ENCODE results near the gene RPL5. TPM values are rescaled to one million over a fixed set of nuclear protein-coding genes. Genes with fewer than 3 reads are reported as not detected.

Gene RPL5
- total and polyA plus RNA-seq, 9 of the 15 experiments (the other 6 are each of a cell fraction or from before 2014, with no cell fraction given) = 1,467 to 4,252 (median 2,454) TPM

GRCh38 chr1:92842082-92843045, 10.5 kb downstream of the RPL5 start:
- Histone ChIP-seq H3K27ac (ENCODE audit: extremely low read depth, low read depth, low read length) (no peak overlapping the region; the same call in 2 of the 3 replicates), H4K20me1 (replicated peaks; ENCODE audit: control insufficient read depth, insufficient read depth, low read length) (peaks cover 27% of the 10 kb centered on the region), H3K9ac (ENCODE audit: insufficient read depth in 1 of 2, low read depth in 2 of 2, low read length in 2 of 2) (no peak overlapping the region), H3K4me3 (no peak overlapping the region), H3K27me3 (ENCODE audit: control insufficient read depth in 2 of 2, insufficient read depth in 2 of 2, low read length in 2 of 2) (no peaks in the 10 kb centered on the region), H3K4me1 (replicated peaks in 1 of 2; ENCODE audit: control insufficient read depth in 2 of 2, insufficient read depth in 2 of 2, low read length in 2 of 2) (no peaks in the 10 kb centered on the region), H3K9me3 (replicated peaks; ENCODE audit: control insufficient read depth, insufficient read depth, low read depth, low read length) (no peaks in the 10 kb centered on the region), H2AFZ (ENCODE audit: low read depth, low read length) (no peak overlapping the region), H3K9me1 (ENCODE audit: control insufficient read depth, insufficient read depth, low read length) (no peaks in the 10 kb centered on the region), H3K79me2 (ENCODE audit: control insufficient read depth, insufficient read depth, low read length) (peaks cover 34% of the 10 kb centered on the region), H3K36me3 (ENCODE audit: control insufficient read depth, insufficient read depth, low read length) (peaks cover 69% of the 10 kb centered on the region), H3K4me2 (ENCODE audit: insufficient read depth, low read length) (no peak overlapping the region)
- in situ Hi-C loops (cut with MboI) (no loop called here), intact Hi-C loops (cut with micrococcal nuclease) (no loop called here)
- 93% methylated on average over 4 of the region's 4 CpGs for WGBS (ENCODE audit: insufficient coverage, low coverage, missing lambda C conversion rate)
- ChIA-PET CTCF (ENCODE audit: low intra/inter-chr PET ratio) (no interaction called here), POLR2A (interaction anchor here (0.5 to 3.3 kb wide), 9 partner anchors 8 to 133 kb away, joined by 3 to 26 read pairs (median 4); partner anchors contain the start of gene RPL5)
- no peak for DNase-seq (ENCODE audit: extremely low read depth in 1 of 4, low spot score in 3 of 4)
- no peak for FAIRE-seq
- peak; percentile 43 for ATAC-seq
- BruUV-seq (replicated peaks) = no TSS peak
- TF ChIP-seq ERF (CRISPR knock-in tag; IDR thresholded peaks at IDR 0.05) = no peak
- no peak for TF ChIP-seq RBM34 (IDR thresholded peaks at IDR 0.05; ENCODE audit: borderline replicate concordance, insufficient read depth, low read length)
- TF ChIP-seq BCL6 (CRISPR knock-in tag; IDR thresholded peaks at IDR 0.05) = no peak
- no peak for TF ChIP-seq SMARCE1 (IDR thresholded peaks at IDR 0.05)
- TF ChIP-seq RBFOX2 (IDR thresholded peaks at IDR 0.05; ENCODE audit: low read depth, low read length) = peak; percentile 38; the same call in 1 of the 2 replicates
- TF ChIP-seq REST (IDR thresholded peaks at IDR 0.05; ENCODE audit: borderline replicate concordance) = no peak
- no peak for TF ChIP-seq REST (CRISPR knock-in tag; IDR thresholded peaks at IDR 0.05; ENCODE audit: low read depth)
- TF ChIP-seq NFE2 (IDR thresholded peaks at IDR 0.05; ENCODE audit: low read depth) = no peak
- TF ChIP-seq CLOCK (CRISPR knock-in tag; IDR thresholded peaks at IDR 0.05; ENCODE audit: borderline replicate concordance) = no peak

Measured in K562 (cell line).